ENCODE measurements around the gene PPM1H.
A peak's percentile ranks its signal among the peaks of the same experiment; 100 is the strongest.
"Not testable (repeated sequence)": the region's sequence is repeated elsewhere in the genome, so short reads cannot be mapped to it uniquely, and the experiment has no call there.

The PPM1H gene

DNA sequence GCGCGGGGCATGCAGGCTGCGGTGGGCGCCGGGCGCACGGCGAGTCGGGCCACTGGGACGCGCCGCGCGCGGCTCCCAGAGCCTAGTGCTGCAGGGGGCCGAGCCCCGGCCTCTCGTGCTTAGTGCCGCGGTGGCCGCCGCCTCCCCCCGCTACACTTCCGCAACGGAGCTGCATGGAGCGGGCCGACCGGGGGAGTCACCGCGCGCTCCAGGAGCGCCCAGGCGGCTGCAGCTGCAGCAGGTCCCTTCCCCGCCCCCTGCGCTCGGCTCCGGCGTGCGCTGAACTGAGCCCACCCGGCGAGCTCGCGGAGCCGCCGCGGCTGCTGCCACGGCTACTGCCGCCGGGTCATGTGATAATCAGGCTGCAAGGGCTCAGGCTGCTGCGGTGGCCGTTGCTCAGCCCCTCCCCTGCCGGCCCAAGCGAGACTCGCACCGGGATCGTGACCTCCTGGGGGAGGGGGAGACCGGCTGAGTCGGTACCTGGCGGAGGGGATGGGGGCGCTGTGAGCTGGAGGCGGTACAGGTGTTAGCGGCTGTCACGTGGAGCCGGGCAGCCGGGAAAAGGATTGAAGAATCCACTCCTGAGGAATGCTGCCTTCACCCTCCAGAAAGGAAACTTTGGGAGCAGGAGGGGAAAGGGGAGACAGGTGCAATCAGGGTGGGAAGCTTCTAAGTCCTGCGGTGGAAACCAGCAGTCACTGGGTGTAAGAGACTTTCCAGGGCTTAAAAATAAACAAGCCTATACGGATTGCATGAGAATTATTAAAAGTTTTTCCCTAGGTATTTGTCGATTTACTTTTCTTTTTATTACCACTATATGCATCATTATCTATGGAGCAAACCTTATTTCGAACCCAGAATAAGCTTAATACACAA, at the start of gene PPM1H:
Gene PPM1H, minus strand, starts transcription at position 352 of the 876 bp plus-strand sequence. CDS start 414 bp downstream, outside the sequence.
- DNase-seq = peak; percentile 68

GRCh38 chr12:62983594-62983993, 48.6 kb upstream of the PPM1H start:
- no peak for DNase-seq

GRCh38 chr12:62978768-62979167, 43.8 kb upstream of the PPM1H start:
- DNase-seq = no peak

DNA sequence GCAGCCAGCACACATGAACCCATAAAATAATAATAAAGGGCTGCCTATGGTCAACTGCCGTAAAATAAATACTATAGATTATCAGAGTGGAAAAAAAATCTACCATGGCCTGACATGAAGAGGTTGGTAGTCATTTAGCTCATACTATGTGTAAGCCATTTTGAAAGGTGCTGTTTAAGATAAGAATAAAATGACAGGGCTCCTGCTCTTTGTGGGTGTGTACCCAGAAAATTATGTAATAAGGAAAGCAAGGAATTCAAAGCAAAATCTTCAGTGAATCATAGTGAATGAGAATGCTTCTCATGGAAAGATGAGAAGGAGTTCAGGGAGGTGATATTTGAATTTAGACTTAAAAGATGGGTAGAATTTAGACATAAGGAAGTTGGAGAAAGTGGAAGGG, 42.9 kb upstream of the PPM1H start:
- DNase-seq = no peak

- no peak for DNase-seq
Measured at GRCh38 chr12:62977418-62977817, 42.5 kb upstream of the PPM1H start.

- DNase-seq = no peak
Measured at GRCh38 chr12:62976110-62976662, 41.2 kb upstream of the PPM1H start.

DNA sequence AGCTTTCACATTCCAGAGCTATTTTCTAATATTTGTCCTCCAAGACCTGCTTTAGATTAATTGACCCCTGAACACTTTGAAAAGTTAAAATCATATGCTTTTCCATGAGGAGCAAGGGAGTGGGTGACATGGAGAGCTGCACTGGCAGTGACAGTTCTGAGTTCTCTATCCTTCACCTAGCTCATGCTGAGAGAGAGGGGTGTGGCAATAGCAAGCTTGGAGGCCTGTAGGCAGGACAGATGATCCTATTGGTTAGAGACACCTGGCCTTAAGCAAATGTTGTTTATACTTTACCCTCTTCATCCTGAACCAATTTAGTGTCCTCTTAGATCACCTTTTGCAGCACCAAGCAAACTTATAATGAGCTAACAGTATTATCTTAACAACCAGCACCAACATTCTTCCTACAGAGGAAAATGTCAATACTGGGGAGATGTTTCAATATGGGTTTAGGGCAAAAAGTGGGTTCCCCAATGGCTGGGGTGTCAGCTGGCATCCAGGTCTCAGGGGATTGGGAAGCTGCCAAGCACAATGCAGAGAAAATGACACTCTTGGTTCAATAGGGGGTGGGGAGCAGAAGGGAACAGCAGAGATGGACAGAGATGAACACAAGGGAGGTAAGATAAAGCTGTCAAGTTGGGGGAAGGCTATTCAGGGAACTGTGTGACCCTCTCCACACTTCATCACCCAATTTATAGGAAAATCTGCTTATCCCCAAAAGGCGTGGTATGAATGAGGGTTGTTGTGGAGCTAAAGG, 37.0 kb upstream of the PPM1H start:
- no peak for DNase-seq

GRCh38 chr12:62969695-62970094, 34.7 kb upstream of the PPM1H start:
- no peak for DNase-seq

GRCh38 chr12:62967701-62968100, 32.8 kb upstream of the PPM1H start:
- no peak for DNase-seq

- no peak for DNase-seq
Measured at GRCh38 chr12:62966990-62967506, 32.1 kb upstream of the PPM1H start.

DNA sequence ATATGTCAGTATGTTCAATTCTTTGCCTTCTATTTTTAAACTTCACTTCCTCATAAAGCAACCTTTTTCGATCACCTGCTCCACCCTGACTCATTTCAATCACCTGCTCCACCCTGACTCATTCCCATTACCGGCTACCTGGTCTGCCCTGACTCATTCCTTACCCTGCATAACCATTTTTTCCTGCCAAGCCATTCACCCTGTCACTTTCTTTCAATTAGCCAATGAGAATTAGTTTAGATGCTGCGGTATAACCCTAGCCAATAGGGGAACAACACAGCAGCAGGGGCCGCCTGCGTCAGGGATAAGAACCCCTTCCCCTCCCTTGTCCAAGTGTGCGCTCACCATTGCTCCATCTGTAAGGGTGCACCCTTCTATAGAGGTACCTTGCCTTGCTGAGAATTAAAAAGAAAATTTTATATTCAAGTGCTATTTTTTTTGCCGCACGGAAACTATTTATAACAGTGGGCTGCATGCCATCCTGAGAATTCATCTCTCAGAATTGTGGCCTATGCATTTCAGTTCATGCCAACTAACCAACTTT, 31.6 kb upstream of the PPM1H start:
- DNase-seq = not testable (repeated sequence)

DNA sequence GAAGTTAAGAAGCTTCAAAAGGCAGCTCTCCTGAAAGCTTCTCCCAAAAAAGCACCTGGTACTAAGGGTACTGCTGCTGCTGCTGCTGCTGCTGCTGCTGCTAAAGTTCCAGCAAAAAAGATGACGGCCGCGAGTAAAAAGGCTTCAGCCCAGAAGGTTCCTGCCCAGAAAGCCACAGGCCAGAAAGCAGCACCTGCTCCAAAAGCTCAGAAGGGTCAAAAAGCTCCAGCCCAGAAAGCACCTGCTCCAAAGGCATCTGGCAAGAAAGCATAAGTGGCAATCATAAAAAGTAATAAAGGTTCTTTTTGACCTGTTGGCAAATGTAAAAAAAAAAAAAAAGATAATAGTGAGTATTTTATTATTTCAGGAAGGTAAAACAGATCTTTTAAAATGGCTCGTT, 30.8 kb upstream of the PPM1H start:
- not testable (repeated sequence) for DNase-seq

GRCh38 chr12:62965242-62965641, 30.3 kb upstream of the PPM1H start:
- not testable (repeated sequence) for DNase-seq

- DNase-seq = no peak
Measured at GRCh38 chr12:62963486-62964041, 28.6 kb upstream of the PPM1H start.

- no peak for DNase-seq
Measured at GRCh38 chr12:62960324-62960723, 25.4 kb upstream of the PPM1H start.

DNA sequence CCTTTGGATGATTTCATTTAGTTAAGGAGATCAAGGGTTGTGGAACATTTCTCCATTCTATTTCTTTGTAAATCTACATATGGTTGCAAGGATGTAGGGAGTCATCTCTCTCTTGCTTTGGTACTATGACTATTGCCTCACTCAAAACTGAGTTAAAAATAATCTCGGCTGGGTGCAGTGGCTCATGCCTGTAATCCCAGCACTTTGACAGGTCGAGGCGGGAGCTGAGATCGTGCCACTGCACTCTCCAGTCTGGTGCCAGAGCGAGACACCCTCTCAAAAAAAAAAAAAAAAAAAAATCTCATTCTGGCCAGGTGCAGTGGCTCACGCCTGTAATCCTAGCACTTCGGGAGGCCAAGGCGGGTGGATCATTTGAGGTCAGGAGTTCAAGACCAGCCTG, 24.8 kb upstream of the PPM1H start:
- no peak for DNase-seq

DNA sequence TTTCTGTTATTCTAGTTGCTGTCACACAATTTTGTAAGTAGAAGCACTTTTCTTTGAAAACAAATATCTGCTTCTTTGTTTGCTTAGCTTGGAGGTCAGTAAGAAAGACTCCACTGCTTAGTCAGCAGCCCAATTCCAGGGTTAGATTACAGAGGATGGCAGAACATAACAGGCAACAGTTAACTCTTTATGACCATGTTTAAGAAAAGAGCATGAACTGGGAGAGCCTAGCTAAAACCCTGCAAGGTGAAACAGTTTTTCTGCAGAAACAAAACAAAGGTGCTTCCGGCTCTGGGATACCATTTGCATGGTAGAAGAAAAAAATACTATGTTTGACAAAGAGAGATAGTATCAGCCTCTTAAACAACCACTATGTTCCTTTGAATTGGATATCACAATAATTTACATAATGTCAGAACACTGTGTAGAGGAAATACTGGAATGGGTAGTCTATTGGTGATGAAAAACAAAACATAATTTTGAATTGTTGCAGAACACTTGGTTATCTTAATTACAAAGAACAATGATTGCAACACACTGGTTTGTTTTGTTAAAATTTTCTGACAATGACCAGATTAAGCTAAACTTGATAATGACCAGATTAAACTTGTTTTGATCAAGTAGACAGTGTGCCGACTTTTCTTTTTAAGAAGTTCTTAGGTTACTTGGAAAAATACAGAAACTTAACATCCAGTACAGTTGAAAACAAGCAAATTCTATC, 22.4 kb upstream of the PPM1H start:
- no peak for DNase-seq

- no peak for DNase-seq
Measured at GRCh38 chr12:62955678-62956077, 20.7 kb upstream of the PPM1H start.

DNA sequence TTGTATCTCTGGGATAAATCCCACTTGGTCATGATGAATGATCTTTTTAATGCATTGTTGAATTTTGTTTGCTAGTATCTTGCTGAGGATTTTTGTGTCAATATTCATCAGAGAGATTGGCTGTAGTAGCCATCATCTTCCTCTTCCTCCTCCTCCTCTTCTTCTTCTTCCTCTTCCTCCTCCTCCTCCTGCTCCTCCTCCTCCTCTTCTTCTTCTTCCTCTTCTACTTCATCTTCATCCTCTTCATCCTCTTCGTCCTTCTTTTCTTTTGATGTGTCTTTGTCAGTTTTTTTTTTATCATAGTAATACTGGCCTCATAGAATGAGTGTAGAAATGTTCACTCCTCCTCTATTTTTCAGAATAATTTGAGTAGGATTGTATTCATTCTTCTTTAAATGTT, 15.4 kb upstream of the PPM1H start:
- no peak for DNase-seq

DNA sequence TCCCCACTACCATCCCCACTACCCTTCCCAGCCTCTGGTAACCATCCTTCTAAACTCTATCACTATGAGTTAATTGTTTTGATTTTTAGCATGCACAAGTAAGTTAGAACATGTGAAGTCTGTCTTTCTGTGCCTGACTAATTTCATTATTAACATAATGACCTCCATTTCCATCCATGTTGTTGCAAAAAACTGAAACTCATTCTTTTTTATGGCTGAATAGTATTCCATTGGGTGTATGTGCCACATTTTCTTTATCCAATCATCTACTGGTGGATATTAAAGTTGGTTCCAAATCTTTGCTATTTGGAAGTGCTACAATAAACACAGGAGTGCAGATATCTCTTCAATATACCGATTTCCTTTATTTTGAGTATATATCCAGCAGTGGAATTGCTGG, 13.2 kb upstream of the PPM1H start:
- DNase-seq = no peak

DNA sequence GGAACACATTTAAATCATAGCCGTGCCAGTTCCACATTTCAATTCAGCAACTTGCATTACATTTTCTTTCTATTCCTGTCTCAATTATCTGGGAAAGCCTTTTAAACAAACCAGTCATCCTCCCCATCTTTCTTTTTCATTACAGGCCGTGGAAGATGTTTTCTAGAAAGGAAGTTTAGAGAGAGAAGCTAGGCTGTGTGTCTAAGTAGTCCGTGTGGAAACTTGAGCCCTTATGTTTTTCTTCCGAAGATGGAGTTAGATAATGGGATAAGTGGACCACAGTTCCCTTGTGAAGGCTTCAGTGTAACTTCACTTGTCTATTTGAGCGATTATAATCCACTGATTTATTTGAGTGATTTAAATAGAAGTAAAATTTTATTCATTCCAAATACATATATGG, 12.4 kb upstream of the PPM1H start:
- DNase-seq = no peak

- no peak for DNase-seq
Measured at GRCh38 chr12:62943779-62944395, 8.9 kb upstream of the PPM1H start.
